ENCODE measurements around the gene RGP1. TPM values are rescaled to one million over a fixed set of nuclear protein-coding genes. Genes with fewer than 3 reads are reported as not detected.
A peak's percentile ranks its signal among the peaks of the same experiment; 100 is the strongest.

RGP1 gene
- total RNA-seq, 1 donor from 2014 or later = 24.8 TPM

DNA sequence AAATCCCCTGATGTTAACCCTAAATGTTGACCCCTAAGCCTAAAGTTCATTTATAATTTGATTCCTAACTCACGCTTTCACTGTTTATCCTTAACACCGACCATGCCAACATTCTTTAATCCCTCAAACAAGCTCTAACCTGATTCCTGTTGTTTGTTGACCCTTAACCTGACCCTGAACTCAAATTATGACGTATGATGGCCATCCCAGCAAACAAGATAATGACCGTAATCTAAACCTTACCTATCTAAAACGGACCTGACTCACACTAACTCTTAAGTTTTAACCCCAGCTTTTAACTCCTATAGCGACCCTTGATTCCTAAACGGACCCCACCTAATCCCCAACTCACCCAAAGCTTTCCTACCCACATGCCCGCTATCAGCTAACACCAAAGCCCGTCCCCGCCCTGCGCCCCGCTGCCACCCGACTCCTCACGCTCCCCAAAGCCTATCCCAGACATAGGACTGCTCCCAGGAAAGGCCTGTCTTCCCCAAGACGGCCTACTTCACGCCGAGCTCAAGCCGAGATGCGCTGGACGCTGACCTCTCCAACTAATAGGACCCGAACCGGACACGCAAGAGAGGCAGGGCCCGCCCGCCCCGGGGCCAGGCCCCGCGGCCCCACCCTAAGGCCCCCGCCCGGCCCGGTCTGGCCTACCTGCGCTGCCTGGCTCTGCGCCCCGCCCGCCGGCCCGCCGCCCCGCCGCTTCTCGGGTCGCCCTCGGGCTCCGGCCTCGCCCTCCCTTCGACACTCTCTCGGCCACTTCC lies 17.5 kb upstream of the RGP1 start:
- H3K27me3 ChIP-seq = no peaks in the 10 kb centered on the region
- peaks cover 20 to 32% of the 10 kb centered on the region in 2 donors for H3K4me1 ChIP-seq
- H3K27ac ChIP-seq = peak overlapping the region; percentile 98 to 99
- no peak for DNase-seq (ENCODE audit: low spot score in 2 of 2)
- H3K4me3 ChIP-seq = peak overlapping the region; percentile 74 to 81
- peaks cover 18 to 24% of the 10 kb centered on the region in 2 donors for H3K36me3 ChIP-seq
- TF ChIP-seq, protein P1, sequence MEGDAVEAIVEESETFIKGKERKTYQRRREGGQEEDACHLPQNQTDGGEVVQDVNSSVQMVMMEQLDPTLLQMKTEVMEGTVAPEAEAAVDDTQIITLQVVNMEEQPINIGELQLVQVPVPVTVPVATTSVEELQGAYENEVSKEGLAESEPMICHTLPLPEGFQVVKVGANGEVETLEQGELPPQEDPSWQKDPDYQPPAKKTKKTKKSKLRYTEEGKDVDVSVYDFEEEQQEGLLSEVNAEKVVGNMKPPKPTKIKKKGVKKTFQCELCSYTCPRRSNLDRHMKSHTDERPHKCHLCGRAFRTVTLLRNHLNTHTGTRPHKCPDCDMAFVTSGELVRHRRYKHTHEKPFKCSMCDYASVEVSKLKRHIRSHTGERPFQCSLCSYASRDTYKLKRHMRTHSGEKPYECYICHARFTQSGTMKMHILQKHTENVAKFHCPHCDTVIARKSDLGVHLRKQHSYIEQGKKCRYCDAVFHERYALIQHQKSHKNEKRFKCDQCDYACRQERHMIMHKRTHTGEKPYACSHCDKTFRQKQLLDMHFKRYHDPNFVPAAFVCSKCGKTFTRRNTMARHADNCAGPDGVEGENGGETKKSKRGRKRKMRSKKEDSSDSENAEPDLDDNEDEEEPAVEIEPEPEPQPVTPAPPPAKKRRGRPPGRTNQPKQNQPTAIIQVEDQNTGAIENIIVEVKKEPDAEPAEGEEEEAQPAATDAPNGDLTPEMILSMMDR (IDR thresholded peaks at IDR 0.05) = no peak
- no peaks in the 10 kb centered on the region for H3K9me3 ChIP-seq
- intact Hi-C loops (cut with DNase I) = loop anchor here (1.0 to 10.0 kb wide), 6 partner anchors 18 to 617 kb away; partner anchors contain the start of genes ATOSB, GBA2, HINT2 and NPR2

- DNase-seq (ENCODE audit: low spot score in 2 of 2) = peak; percentile 98 to 100
- Histone ChIP-seq H3K9me3 (no peaks in the 10 kb centered on the region), H3K36me3 (peaks cover 24 to 31% of the 10 kb centered on the region in 2 donors), H3K27ac (peak within 1 kb of the TSS; percentile 98 to 99), H3K4me3 (peak within 1 kb of the TSS; percentile 74 to 81), H3K4me1 (peaks cover 18 to 27% of the 10 kb centered on the region in 2 donors), H3K27me3 (no peaks in the 10 kb centered on the region)
- TF ChIP-seq, protein P1 (IDR thresholded peaks at IDR 0.05) = no peak
- intact Hi-C loops (cut with DNase I) = loop anchor here (1.0 to 10.0 kb wide), 6 partner anchors 17 to 617 kb away; partner anchors contain the start of genes ATOSB, GBA2, HINT2 and NPR2
These were observed 16.8 kb upstream of the RGP1 start, which contains the start of the genes CREB3 and TLN1 for GRCh38 chr9:35732185-35732799. CREB3 (plus strand) TSS chr9:35732666; CDS start chr9:35732773, 107 bp downstream. TLN1 (minus strand) TSS chr9:35732195; CDS start chr9:35725694, 6,501 bp downstream.

GRCh38 chr9:35732800-35733541 lies 16.1 kb upstream of the RGP1 start:
- Histone ChIP-seq H3K36me3 (peaks cover 31 to 38% of the 10 kb centered on the region in 2 donors), H3K4me1 (peaks cover 17 to 24% of the 10 kb centered on the region in 2 donors), H3K27me3 (no peaks in the 10 kb centered on the region), H3K9me3 (no peaks in the 10 kb centered on the region), H3K4me3 (peak overlapping the region; percentile 74 to 81), H3K27ac (peak overlapping the region; percentile 98 to 99)
- no peak for DNase-seq (ENCODE audit: low spot score in 2 of 2)
- TF ChIP-seq, protein P1 (IDR thresholded peaks at IDR 0.05) = no peak
- intact Hi-C loops (cut with DNase I) = loop anchor here (1.0 to 10.0 kb wide), 6 partner anchors 16 to 618 kb away; partner anchors contain the start of genes ATOSB, GBA2, HINT2 and NPR2

GRCh38 chr9:35734096-35734495 lies 15.0 kb upstream of the RGP1 start:
- intact Hi-C loops (cut with DNase I) = loop anchor here (10.0 kb wide), 1 partner anchor 619 kb away; the partner anchor contains the start of gene ATOSB

More at GRCh38 chr9:35734096-35734495, 15.0 kb upstream of the RGP1 start:
- Histone ChIP-seq H3K4me1 (peaks cover 13 to 21% of the 10 kb centered on the region in 2 donors), H3K36me3 (peaks cover 42 to 49% of the 10 kb centered on the region in 2 donors), H3K4me3 (peak overlapping the region in 1 of 2 donors; percentile 81), H3K27me3 (no peaks in the 10 kb centered on the region), H3K27ac (peak overlapping the region in 1 of 2 donors; percentile 98), H3K9me3 (no peaks in the 10 kb centered on the region)
- DNase-seq (ENCODE audit: low spot score in 2 of 2) = no peak
- TF ChIP-seq, protein P1 (IDR thresholded peaks at IDR 0.05) = no peak
